ENCODE results near the gene BCL6. TPM values are rescaled to one million over a fixed set of nuclear protein-coding genes. Genes with fewer than 3 reads are reported as not detected.

The BCL6 gene
- polyA plus RNA-seq, 3 donors, result 33.2 to 349 (median 34.9) TPM

DNA sequence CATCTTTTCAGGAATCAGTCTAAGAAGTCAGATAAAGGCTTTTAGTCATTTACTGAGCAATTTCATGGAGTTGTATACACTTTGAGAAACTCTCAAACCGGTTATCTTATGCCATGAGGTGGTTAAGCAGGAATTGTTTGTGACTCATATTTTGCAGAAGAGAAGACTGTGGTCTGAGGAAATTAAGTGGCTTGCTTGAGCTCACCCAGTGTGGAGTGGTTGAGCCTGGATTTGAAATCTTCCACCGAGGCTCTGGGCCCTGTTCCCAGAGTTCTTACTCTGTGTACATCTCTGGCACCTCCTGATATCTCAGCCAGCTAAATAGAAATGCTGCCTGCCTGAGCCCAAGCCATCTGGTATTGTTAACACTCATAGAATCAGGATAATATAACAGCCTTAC, 37.8 kb upstream of the BCL6 start:
- intact Hi-C loops (cut with micrococcal nuclease), result no loop called here
- no peak overlapping the region for H3K27ac ChIP-seq (ENCODE audit: low read depth in 1 of 2, low read length in 2 of 2)
- H3K79me2 ChIP-seq (ENCODE audit: insufficient read depth, low read length), result no peaks in the 10 kb centered on the region
- no peaks in the 10 kb centered on the region for H3K36me3 ChIP-seq (replicated peaks in 1 of 2; ENCODE audit: control insufficient read depth in 1 of 2, insufficient read depth in 2 of 2, low read length in 2 of 2)
- peak overlapping the region in 3 of 7 donors; percentile 28 to 55 (median 48) for H3K27ac Mint-ChIP-seq
- DNase-seq, result peak; percentile 15 to 33 (median 29)
- H3K9me3 ChIP-seq (replicated peaks in 1 of 2; ENCODE audit: control insufficient read depth in 1 of 2, insufficient read depth in 1 of 2, low read length in 2 of 2), result no peaks in the 10 kb centered on the region
- TF ChIP-seq, protein P1, sequence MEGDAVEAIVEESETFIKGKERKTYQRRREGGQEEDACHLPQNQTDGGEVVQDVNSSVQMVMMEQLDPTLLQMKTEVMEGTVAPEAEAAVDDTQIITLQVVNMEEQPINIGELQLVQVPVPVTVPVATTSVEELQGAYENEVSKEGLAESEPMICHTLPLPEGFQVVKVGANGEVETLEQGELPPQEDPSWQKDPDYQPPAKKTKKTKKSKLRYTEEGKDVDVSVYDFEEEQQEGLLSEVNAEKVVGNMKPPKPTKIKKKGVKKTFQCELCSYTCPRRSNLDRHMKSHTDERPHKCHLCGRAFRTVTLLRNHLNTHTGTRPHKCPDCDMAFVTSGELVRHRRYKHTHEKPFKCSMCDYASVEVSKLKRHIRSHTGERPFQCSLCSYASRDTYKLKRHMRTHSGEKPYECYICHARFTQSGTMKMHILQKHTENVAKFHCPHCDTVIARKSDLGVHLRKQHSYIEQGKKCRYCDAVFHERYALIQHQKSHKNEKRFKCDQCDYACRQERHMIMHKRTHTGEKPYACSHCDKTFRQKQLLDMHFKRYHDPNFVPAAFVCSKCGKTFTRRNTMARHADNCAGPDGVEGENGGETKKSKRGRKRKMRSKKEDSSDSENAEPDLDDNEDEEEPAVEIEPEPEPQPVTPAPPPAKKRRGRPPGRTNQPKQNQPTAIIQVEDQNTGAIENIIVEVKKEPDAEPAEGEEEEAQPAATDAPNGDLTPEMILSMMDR (IDR thresholded peaks at IDR 0.05), result no peak
- no peaks in the 10 kb centered on the region for H4K20me1 ChIP-seq (ENCODE audit: insufficient read depth, low read length)
- no peak overlapping the region for H2AFZ ChIP-seq (ENCODE audit: insufficient read depth, low read depth, low read length, poor library complexity, severe bottlenecking)
- peaks cover 23% of the 10 kb centered on the region for H3K4me1 Mint-ChIP-seq
- H3K36me3 Mint-ChIP-seq, result no peaks in the 10 kb centered on the region
- H3K9me3 Mint-ChIP-seq, result peaks cover 0 to 2% (median 0%) of the 10 kb centered on the region in 7 donors
- no peak overlapping the region for H3K4me2 ChIP-seq (replicated peaks; ENCODE audit: extremely low read depth, low read length, poor library complexity, severe bottlenecking)
- 0% methylated on average over 2 of the region's 2 CpGs for WGBS (ENCODE audit: insufficient coverage)
- H3K4me3 Mint-ChIP-seq, result no peak overlapping the region
- no peak overlapping the region for H3K4me3 ChIP-seq (replicated peaks in 1 of 3; ENCODE audit: low read depth in 2 of 3, low read length in 3 of 3)
- H3K27me3 Mint-ChIP-seq (ENCODE audit: low read depth in 3 of 3), result peaks cover 0 to 2% (median 2%) of the 10 kb centered on the region in 3 donors
- H3K9ac ChIP-seq (ENCODE audit: insufficient read depth, low read length, poor library complexity, severe bottlenecking), result no peak overlapping the region
- peaks cover 25 to 29% of the 10 kb centered on the region in 2 donors for H3K4me1 ChIP-seq (ENCODE audit: control insufficient read depth in 1 of 2, insufficient read depth in 2 of 2, low read length in 2 of 2)
- H3K27me3 ChIP-seq (ENCODE audit: control insufficient read depth in 2 of 2, insufficient read depth in 2 of 2, low read length in 2 of 2), result no peaks in the 10 kb centered on the region

DNA sequence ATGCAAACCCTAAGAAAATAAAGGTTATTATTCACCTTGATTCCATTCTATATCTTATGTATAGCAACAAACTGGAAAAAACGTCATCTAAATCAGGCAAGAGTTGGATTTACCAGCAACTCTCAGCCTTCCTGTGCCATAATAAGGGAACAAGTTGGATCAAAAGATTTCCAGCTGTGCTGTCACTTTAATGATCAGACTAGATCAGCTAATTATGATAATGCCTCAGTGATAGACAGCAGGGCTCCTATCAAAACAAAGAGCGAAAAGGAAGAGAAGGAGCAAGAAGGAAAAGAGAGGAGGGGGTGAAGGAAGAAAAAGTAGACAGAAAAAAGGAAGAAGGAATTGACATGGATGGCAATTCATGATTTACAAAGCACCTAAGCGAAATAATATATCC, 36.7 kb upstream of the BCL6 start:
- peaks cover 0 to 4% (median 2%) of the 10 kb centered on the region in 3 donors for H3K27me3 Mint-ChIP-seq (ENCODE audit: low read depth in 3 of 3)
- no peak overlapping the region for H2AFZ ChIP-seq (ENCODE audit: insufficient read depth, low read depth, low read length, poor library complexity, severe bottlenecking)
- H3K4me3 ChIP-seq (replicated peaks in 1 of 3; ENCODE audit: low read depth in 2 of 3, low read length in 3 of 3), result no peak overlapping the region
- no peaks in the 10 kb centered on the region for H3K36me3 Mint-ChIP-seq
- H3K4me3 Mint-ChIP-seq, result no peak overlapping the region
- H3K4me2 ChIP-seq (replicated peaks; ENCODE audit: extremely low read depth, low read length, poor library complexity, severe bottlenecking), result no peak overlapping the region
- no peaks in the 10 kb centered on the region for H4K20me1 ChIP-seq (ENCODE audit: insufficient read depth, low read length)
- no peaks in the 10 kb centered on the region for H3K27me3 ChIP-seq (ENCODE audit: control insufficient read depth in 2 of 2, insufficient read depth in 2 of 2, low read length in 2 of 2)
- peaks cover 33% of the 10 kb centered on the region for H3K4me1 Mint-ChIP-seq
- intact Hi-C loops (cut with micrococcal nuclease), result no loop called here
- no peak for DNase-seq
- H3K27ac Mint-ChIP-seq, result peak overlapping the region in 1 of 7 donors; percentile 58
- TF ChIP-seq, protein P1 (IDR thresholded peaks at IDR 0.05), result no peak
- no CpG with 5 or more reads among the region's 3 CpGs for WGBS (ENCODE audit: insufficient coverage)
- no peaks in the 10 kb centered on the region for H3K36me3 ChIP-seq (replicated peaks in 1 of 2; ENCODE audit: control insufficient read depth in 1 of 2, insufficient read depth in 2 of 2, low read length in 2 of 2)
- H3K79me2 ChIP-seq (ENCODE audit: insufficient read depth, low read length), result no peaks in the 10 kb centered on the region
- H3K27ac ChIP-seq (ENCODE audit: low read depth in 1 of 2, low read length in 2 of 2), result no peak overlapping the region
- no peak overlapping the region for H3K9ac ChIP-seq (ENCODE audit: insufficient read depth, low read length, poor library complexity, severe bottlenecking)
- H3K9me3 ChIP-seq (replicated peaks in 1 of 2; ENCODE audit: control insufficient read depth in 1 of 2, insufficient read depth in 1 of 2, low read length in 2 of 2), result no peaks in the 10 kb centered on the region
- peaks cover 0 to 2% (median 0%) of the 10 kb centered on the region in 7 donors for H3K9me3 Mint-ChIP-seq
- H3K4me1 ChIP-seq (ENCODE audit: control insufficient read depth in 1 of 2, insufficient read depth in 2 of 2, low read length in 2 of 2), result peaks cover 36 to 40% of the 10 kb centered on the region in 2 donors

Data from CD14-positive monocyte (primary cell).